ENCODE results near the gene SUPT3H. TPM values are rescaled to one million over a fixed set of nuclear protein-coding genes. Genes with fewer than 3 reads are reported as not detected.

Gene SUPT3H
- total RNA-seq, 4 donors from 2014 or later = 1.6 to 5.6 (median 3.8) TPM

DNA sequence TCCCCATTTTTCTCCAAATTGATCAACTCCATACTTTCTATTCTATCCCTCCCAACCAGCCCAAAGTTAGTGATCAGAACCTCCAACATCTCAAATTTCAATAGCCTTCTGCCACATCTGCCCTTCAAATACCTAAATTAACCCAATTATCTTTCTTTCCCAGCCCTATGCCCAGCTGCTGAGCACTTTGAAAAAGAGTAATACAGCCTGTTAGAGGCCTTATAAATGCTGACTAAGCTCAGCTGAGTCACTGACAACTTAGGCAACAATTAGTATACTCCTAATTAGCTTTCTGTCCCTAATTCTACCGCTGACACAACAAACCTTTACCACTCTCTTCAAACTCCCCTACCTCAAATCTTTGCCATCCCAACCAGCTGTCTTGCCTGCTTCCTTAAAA is 26.1 kb downstream of the SUPT3H start:
- intact Hi-C loops (cut with DNase I; ENCODE audit: low total_unique reads) = no loop called here
- 78 to 92% methylated on average over 1 of the region's 1 CpG for WGBS, 2 donors
- no peak overlapping the region for H3K4me3 ChIP-seq (ENCODE audit: low read depth, poor library complexity, severe bottlenecking)
- no peak for DNase-seq (ENCODE audit: low spot score in 2 of 2)
- TF ChIP-seq CTCF (IDR thresholded peaks at IDR 0.05) = no peak
- no peak for TF ChIP-seq POLR2A (IDR thresholded peaks at IDR 0.05)

DNA sequence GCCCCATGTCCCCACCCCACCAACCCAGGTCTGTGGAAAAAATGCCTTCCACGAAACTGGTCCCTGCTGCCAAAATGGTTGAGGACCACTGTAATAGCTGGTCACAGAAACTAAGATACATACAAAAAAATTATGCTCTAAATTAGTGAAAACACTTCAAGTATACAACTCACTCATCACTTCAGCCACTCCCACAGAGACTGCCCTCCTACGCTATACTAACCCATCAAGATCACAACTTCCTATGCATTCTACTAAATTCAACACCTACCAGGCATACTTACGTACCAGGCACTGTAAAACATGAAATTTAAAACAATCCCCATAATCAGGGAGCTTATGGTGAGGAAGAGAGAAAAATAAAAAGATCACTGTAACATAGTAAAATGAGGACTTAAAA is 26.7 kb downstream of the SUPT3H start:
- TF ChIP-seq POLR2A (IDR thresholded peaks at IDR 0.05) = no peak
- TF ChIP-seq CTCF (IDR thresholded peaks at IDR 0.05) = no peak
- 95 to 100% methylated on average over 3 of the region's 3 CpGs for WGBS, 2 donors
- intact Hi-C loops (cut with DNase I; ENCODE audit: low total_unique reads) = no loop called here

DNA sequence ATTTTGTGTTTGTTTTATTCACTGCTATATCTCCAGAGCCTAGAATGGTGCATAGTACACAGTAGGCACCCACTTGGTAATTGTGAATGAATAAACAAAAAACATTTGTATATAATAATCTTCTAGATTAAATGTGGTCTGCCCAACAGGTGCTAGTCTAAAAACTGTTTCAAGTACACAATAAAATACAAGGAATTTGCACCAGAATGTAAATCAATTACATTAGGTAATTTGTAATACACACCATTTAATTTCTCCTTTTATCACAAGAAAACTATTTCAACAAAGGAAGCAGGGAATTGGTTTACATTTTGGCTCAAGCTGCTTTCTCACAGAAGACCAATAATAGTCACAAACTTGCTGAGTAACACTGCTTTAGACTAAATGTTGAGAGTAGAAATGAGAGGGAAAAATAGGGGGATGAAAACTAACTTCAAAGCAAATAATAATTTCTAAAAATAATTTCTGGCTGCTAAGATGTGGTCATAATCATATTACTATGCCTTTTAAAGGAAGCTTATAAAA is 27.5 kb downstream of the SUPT3H start:
- intact Hi-C loops (cut with DNase I; ENCODE audit: low total_unique reads) = no loop called here
- DNase-seq (ENCODE audit: low spot score in 2 of 2) = no peak
- no peak overlapping the region for H3K4me3 ChIP-seq (ENCODE audit: low read depth, poor library complexity, severe bottlenecking)
- TF ChIP-seq POLR2A (IDR thresholded peaks at IDR 0.05) (no peak), CTCF (IDR thresholded peaks at IDR 0.05) (no peak)

More for the DNA sequence above, 26.7 kb downstream of the SUPT3H start:
- DNase-seq (ENCODE audit: low spot score in 2 of 2) = no peak
- no peak overlapping the region for H3K4me3 ChIP-seq (ENCODE audit: low read depth, poor library complexity, severe bottlenecking)

DNA sequence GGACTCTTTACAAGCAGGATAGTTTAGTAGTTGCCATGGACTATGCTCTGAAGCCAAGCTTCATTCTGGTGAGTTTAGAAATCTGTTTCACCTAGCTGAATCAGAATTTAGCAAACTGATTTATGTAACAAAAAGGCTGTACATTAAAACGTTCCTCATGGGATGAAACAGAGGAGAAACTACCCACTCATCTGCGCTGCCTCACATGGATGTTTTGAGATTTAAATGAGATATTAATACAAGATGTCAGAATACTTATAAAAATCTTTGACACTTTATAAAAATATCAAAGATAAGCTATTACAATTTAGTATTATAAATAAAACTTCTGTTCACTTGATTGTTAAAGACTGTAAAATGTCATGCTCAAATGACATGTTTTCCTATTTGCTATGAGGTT is 32.8 kb downstream of the SUPT3H start:
- no peak for DNase-seq (ENCODE audit: low spot score in 2 of 2)
- intact Hi-C loops (cut with DNase I; ENCODE audit: low total_unique reads) = no loop called here
- no peak overlapping the region for H3K4me3 ChIP-seq (ENCODE audit: low read depth, poor library complexity, severe bottlenecking)
- 80% methylated on average over 2 of the region's 2 CpGs for WGBS, 2 donors
- TF ChIP-seq POLR2A (IDR thresholded peaks at IDR 0.05) (no peak), CTCF (IDR thresholded peaks at IDR 0.05) (no peak)

- TF ChIP-seq POLR2A (IDR thresholded peaks at IDR 0.05) (no peak), CTCF (IDR thresholded peaks at IDR 0.05) (no peak)
- intact Hi-C loops (cut with DNase I; ENCODE audit: low total_unique reads) = no loop called here
Measured at GRCh38 chr6:45328523-45328922, 49.2 kb downstream of the SUPT3H start.

DNA sequence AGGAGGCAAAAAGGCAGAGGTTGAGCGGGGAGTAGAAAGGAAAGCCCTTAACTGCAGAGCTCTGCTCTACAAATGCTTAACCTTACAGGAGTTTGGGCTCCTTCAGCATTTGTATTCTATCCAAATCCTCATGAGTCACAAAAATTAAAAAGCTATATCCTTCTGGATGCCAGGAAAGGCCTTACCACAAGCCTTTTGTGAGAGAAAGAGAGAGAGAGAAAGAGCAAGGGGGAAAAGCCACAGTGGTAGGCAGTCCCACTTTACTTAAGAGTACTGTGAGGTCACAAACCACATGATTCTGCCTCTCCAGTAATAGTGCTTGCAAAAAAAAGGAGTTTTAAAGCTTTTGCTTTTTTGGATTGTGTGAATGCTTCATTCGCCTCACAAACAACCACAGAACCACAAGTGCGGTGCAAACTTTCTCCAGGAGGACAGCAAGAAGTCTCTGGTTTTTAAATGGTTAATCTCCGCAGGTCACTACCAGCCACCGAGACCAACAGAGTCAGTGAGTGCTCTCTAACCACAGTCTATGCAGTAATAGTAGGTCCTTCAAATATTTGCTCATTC is 49.7 kb downstream of the SUPT3H start, which contains the start of gene RUNX2:
RUNX2 (plus strand) TSS at position 375 of the 567 bp plus-strand sequence. CDS start 397 bp downstream, outside the sequence.
- intact Hi-C loops (cut with DNase I; ENCODE audit: low total_unique reads) = no loop called here
- no peak for DNase-seq (ENCODE audit: low spot score in 2 of 2)
- no peak within 1 kb of the TSS for H3K4me3 ChIP-seq (ENCODE audit: low read depth, poor library complexity, severe bottlenecking)
- TF ChIP-seq CTCF (IDR thresholded peaks at IDR 0.05) = no peak
- no peak for TF ChIP-seq POLR2A (IDR thresholded peaks at IDR 0.05)
- WGBS, 2 donors = 69 to 71% methylated on average over 5 of the region's 5 CpGs

More at GRCh38 chr6:45328523-45328922, 49.2 kb downstream of the SUPT3H start:
- DNase-seq (ENCODE audit: low spot score in 2 of 2) = no peak
- H3K4me3 ChIP-seq (ENCODE audit: low read depth, poor library complexity, severe bottlenecking) = no peak overlapping the region

Measured in lower leg skin (tissue), 4 donors.